ENCODE data around the gene DGCR8.

Gene DGCR8

GRCh38 chr22:20079745-20080444 is at the start of gene DGCR8:
Gene DGCR8 (plus strand): TSS chr22:20080241. CDS start chr22:20085964, 5,723 bp downstream.
- DNase-seq, result peak; percentile 95

- DNase-seq, result no peak
These were observed 48.2 kb upstream of the DGCR8 start for GRCh38 chr22:20031732-20032406.

- DNase-seq, result no peak
These were observed 47.5 kb upstream of the DGCR8 start for GRCh38 chr22:20032407-20032991.

GRCh38 chr22:20033045-20033706 is 46.9 kb upstream of the DGCR8 start:
- no peak for DNase-seq

GRCh38 chr22:20034143-20034542 is 45.9 kb upstream of the DGCR8 start:
- DNase-seq, result no peak

GRCh38 chr22:20035375-20036083 is 44.5 kb upstream of the DGCR8 start:
- no peak for DNase-seq

- no peak for DNase-seq
These were observed 44.0 kb upstream of the DGCR8 start for GRCh38 chr22:20036084-20036482.

- DNase-seq, result no peak
These were observed 43.3 kb upstream of the DGCR8 start for GRCh38 chr22:20036535-20037392.

GRCh38 chr22:20037419-20037818 is 42.6 kb upstream of the DGCR8 start:
- DNase-seq, result no peak

GRCh38 chr22:20038574-20038973 is 41.5 kb upstream of the DGCR8 start:
- DNase-seq, result no peak

GRCh38 chr22:20039683-20040325 is 40.2 kb upstream of the DGCR8 start:
- DNase-seq, result no peak

GRCh38 chr22:20040327-20041200 is 39.5 kb upstream of the DGCR8 start:
- DNase-seq, result no peak

- no peak for DNase-seq
These were observed 36.7 kb upstream of the DGCR8 start for GRCh38 chr22:20043057-20043996.

GRCh38 chr22:20043997-20044342 is 36.1 kb upstream of the DGCR8 start:
- DNase-seq, result no peak

GRCh38 chr22:20044495-20045151 is 35.4 kb upstream of the DGCR8 start:
- DNase-seq, result no peak

- no peak for DNase-seq
These were observed 33.3 kb upstream of the DGCR8 start for GRCh38 chr22:20046730-20047129.

GRCh38 chr22:20051927-20052308 is 28.1 kb upstream of the DGCR8 start:
- no peak for DNase-seq

GRCh38 chr22:20052309-20053259 is 27.5 kb upstream of the DGCR8 start:
- no peak for DNase-seq
